H9 (cell line): ENCODE results near the gene MGAT5. TPM values are rescaled to one million over a fixed set of nuclear protein-coding genes. Genes with fewer than 3 reads are reported as not detected.

Experiments used
- DNase-seq: peaks from one replicate; pipeline ENCODE4 v3.0.0-alpha.2; 2017
- H2AFZ ChIP-seq: one replicate; pipeline ENCODE4 v1.6.1; 2013; ENCODE audit warnings: mild to moderate bottlenecking, low read length, control low read depth, moderate library complexity
- H2AK5ac ChIP-seq: 2 replicates; pipeline ENCODE4 v1.6.1; 2013; ENCODE audit warnings: low read length, control low read depth, mixed read lengths; ENCODE audit not compliant: insufficient read length
- H2BK120ac ChIP-seq: one replicate; pipeline ENCODE4 v1.6.1; 2013; ENCODE audit warnings: low read depth, mild to moderate bottlenecking, low read length, control low read depth, inconsistent platforms; ENCODE audit not compliant: poor library complexity, severe bottlenecking
- H2BK12ac ChIP-seq: 2 replicates; pipeline ENCODE4 v1.6.1; 2013; ENCODE audit warnings: low read length, control low read depth, mixed read lengths, low read depth; ENCODE audit not compliant: insufficient read length
- H2BK15ac ChIP-seq: 2 replicates; pipeline ENCODE4 v1.6.1; 2013; ENCODE audit warnings: low read depth, low read length, control low read depth
- H2BK20ac ChIP-seq: one replicate; pipeline ENCODE4 v1.6.1; 2013; ENCODE audit warnings: low read depth, mild to moderate bottlenecking, low read length, control low read depth, inconsistent platforms; ENCODE audit not compliant: poor library complexity, severe bottlenecking
- H2BK5ac ChIP-seq: 2 replicates; pipeline ENCODE4 v1.6.1; 2013; ENCODE audit warnings: low read length, control low read depth, mixed read lengths; ENCODE audit not compliant: insufficient read length
- H3K14ac ChIP-seq: 2 replicates; pipeline ENCODE4 v1.6.1; 2013; ENCODE audit warnings: low read length, control low read depth; ENCODE audit not compliant: insufficient read depth
- H3K18ac ChIP-seq: 2 replicates; pipeline ENCODE4 v1.6.1; 2013; ENCODE audit warnings: low read depth, mild to moderate bottlenecking, mixed read lengths, low read length, control low read depth; ENCODE audit not compliant: insufficient read length
- H3K23ac ChIP-seq: 2 replicates; pipeline ENCODE4 v1.6.1; 2013; ENCODE audit warnings: low read length, control low read depth, mixed read lengths, low read depth; ENCODE audit not compliant: insufficient read length
- H3K23me2 ChIP-seq: 2 replicates; pipeline ENCODE4 v1.6.1; 2013; ENCODE audit warnings: low read depth, mild to moderate bottlenecking, mixed read lengths, low read length, control low read depth; ENCODE audit not compliant: insufficient read length, poor library complexity, severe bottlenecking
- H3K27ac ChIP-seq: 2 replicates; pipeline ENCODE4 v1.5.1; 2013; ENCODE audit warnings: low read length, control low read depth, mixed read lengths, low read depth; ENCODE audit not compliant: insufficient read length
- H3K27me3 ChIP-seq: 2 replicates; pipeline ENCODE4 v1.6.1; 2013; ENCODE audit warnings: low read length, control low read depth, inconsistent platforms; ENCODE audit not compliant: insufficient read depth
- H3K4ac ChIP-seq: 2 replicates; pipeline ENCODE4 v1.6.1; 2013; ENCODE audit warnings: low read depth, mild to moderate bottlenecking, control low read depth, inconsistent platforms, low read length, moderate library complexity
- H3K4me1 ChIP-seq: 2 replicates; pipeline ENCODE4 v1.6.1; 2013; ENCODE audit warnings: low read length, control low read depth, inconsistent platforms; ENCODE audit not compliant: insufficient read depth
- H3K4me2 ChIP-seq: 2 replicates; pipeline ENCODE4 v1.6.1; 2013; ENCODE audit warnings: low read length, control low read depth, mixed read lengths; ENCODE audit not compliant: insufficient read length, insufficient read depth
- H3K56ac ChIP-seq: 2 replicates; pipeline ENCODE4 v1.6.1; 2013; ENCODE audit warnings: low read depth, mild to moderate bottlenecking, mixed read lengths, low read length, control low read depth; ENCODE audit not compliant: insufficient read length
- H3K79me1 ChIP-seq: 2 replicates; pipeline ENCODE4 v1.6.1; 2013; ENCODE audit warnings: low read depth, mild to moderate bottlenecking, moderate library complexity, low read length, control low read depth, inconsistent platforms; ENCODE audit not compliant: insufficient read depth, poor library complexity, severe bottlenecking
- H3K79me2 ChIP-seq: 2 replicates; pipeline ENCODE4 v1.6.1; 2013; ENCODE audit warnings: low read length, control low read depth, inconsistent platforms; ENCODE audit not compliant: insufficient read depth
- H3K9ac ChIP-seq: 2 replicates; pipeline ENCODE4 v1.6.1; 2013; ENCODE audit warnings: low read length, control low read depth, mixed read lengths; ENCODE audit not compliant: insufficient read length; ENCODE audit errors: extremely low read depth
- H3K9me3 ChIP-seq: one replicate; pipeline ENCODE4 v1.6.1; 2013; ENCODE audit warnings: low read depth, low read length, inconsistent platforms; ENCODE audit not compliant: control insufficient read depth
- H3T11ph ChIP-seq: one replicate; pipeline ENCODE4 v1.6.1; 2013; ENCODE audit warnings: mild to moderate bottlenecking, low read length, control low read depth, inconsistent platforms
- H4K20me1 ChIP-seq: one replicate; pipeline ENCODE4 v1.6.1; 2013; ENCODE audit not compliant: control insufficient read depth, insufficient read length, insufficient read depth
- H4K5ac ChIP-seq: 2 replicates; pipeline ENCODE4 v1.6.1; 2013; ENCODE audit warnings: low read depth, mild to moderate bottlenecking, mixed read lengths, low read length, control low read depth; ENCODE audit not compliant: insufficient read length
- H4K8ac ChIP-seq: replicated peaks from 2 replicates; pipeline ENCODE4 v1.6.1; 2013; ENCODE audit warnings: low read length, control low read depth, mixed read lengths, low read depth; ENCODE audit not compliant: insufficient read length
- H4K91ac ChIP-seq: 2 replicates; pipeline ENCODE4 v1.6.1; 2013; ENCODE audit warnings: low read depth, mild to moderate bottlenecking, moderate library complexity, mixed read lengths, low read length, control low read depth; ENCODE audit not compliant: insufficient read length
- H3K27ac Mint-ChIP-seq, 3 experiments: 2 replicates in 2 of 3; 3 replicates in 1 of 3; pipeline ENCODE4 v1.8.0; 2020 to 2021; ENCODE audit warnings: mixed read lengths in 3 of 3, mild to moderate bottlenecking in 1 of 3, moderate library complexity in 1 of 3
- H3K27me3 Mint-ChIP-seq: 2 replicates; pipeline ENCODE4 v1.8.0; 2021; ENCODE audit warnings: low read depth, mild to moderate bottlenecking, moderate library complexity, mixed read lengths
- H3K36me3 Mint-ChIP-seq, 3 experiments: 2 replicates in 2 of 3; 3 replicates in 1 of 3; pipeline ENCODE4 v1.8.0; 2020 to 2021; ENCODE audit warnings: low read depth in 3 of 3, mixed read lengths in 3 of 3; ENCODE audit not compliant: insufficient read depth in 1 of 3
- H3K4me1 Mint-ChIP-seq, 2 experiments: 2 replicates each; pipeline ENCODE4 v1.8.0; 2020; ENCODE audit warnings: mixed read lengths in 2 of 2
- H3K4me3 Mint-ChIP-seq, 2 experiments: 2 replicates in 1 of 2; 3 replicates in 1 of 2; pipeline ENCODE4 v1.8.0; 2020 to 2021; ENCODE audit warnings: mild to moderate bottlenecking in 2 of 2, mixed read lengths in 2 of 2, moderate library complexity in 1 of 2
- H3K9me3 Mint-ChIP-seq, 2 experiments: 2 replicates in 1 of 2; 3 replicates in 1 of 2; pipeline ENCODE4 v1.8.0; 2020; ENCODE audit warnings: mild to moderate bottlenecking in 2 of 2, mixed read lengths in 2 of 2, moderate library complexity in 1 of 2
- CTCF ChIP-seq: fragments of 200-600 bp; sonication (generic); conservative IDR thresholded peaks from 3 replicates; pipeline ENCODE4 v1.8.0; 2021; ENCODE audit warnings: antibody characterized with exemption, mild to moderate bottlenecking
- WGBS: extraction: QIAGEN DNeasy Blood & Tissue Kit; methylation state at CpG from one replicate; pipeline ENCODE4 v1.1.7; 2013; ENCODE audit warnings: missing lambda C conversion rate, low lambda C conversion rate, mixed read lengths; ENCODE audit not compliant: insufficient read length; ENCODE audit errors: extremely low coverage; 5-methylcytosine and 5-hydroxymethylcytosine counted together
- total RNA-seq: library from RNA; stranded (reverse); gene quantifications from 2 replicates; pipeline ENCODE4 v1.2.1, GENCODE V29; 2021

MGAT5 gene
- total RNA-seq, 1 experiment from 2014 or later = 25.7 TPM

DNA sequence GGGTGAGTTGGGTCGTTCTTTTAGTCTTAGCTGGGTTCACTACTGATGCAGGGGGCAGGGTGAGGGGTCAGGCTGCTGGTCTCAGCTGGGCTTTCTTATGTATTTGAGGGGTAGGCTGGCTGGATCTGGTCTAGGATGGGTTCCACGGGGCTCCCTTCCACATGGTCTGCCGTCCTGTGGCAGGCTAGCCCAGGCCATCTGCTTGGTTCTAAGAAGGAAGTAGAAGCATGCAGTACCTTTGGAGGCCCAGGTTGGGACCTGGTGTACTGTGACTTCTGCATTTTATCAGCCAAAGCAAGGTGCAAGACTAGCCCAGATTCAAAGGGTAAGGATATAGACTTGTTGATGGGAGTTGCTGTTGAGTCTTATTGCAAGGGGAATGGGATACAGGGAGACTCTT is 35.5 kb upstream of the MGAT5 start:
- H4K91ac ChIP-seq = no peak overlapping the region
- no peak overlapping the region for H2BK15ac ChIP-seq
- H2BK120ac ChIP-seq = no peak overlapping the region
- peaks cover 5% of the 10 kb centered on the region; the same call in 1 of the 2 replicates for H3K79me2 ChIP-seq
- H3K9me3 ChIP-seq = no peaks in the 10 kb centered on the region
- Mint-ChIP-seq H3K36me3 (peaks cover 3 to 10% (median 8%) of the 10 kb centered on the region in 3 experiments; a peak in 4 of 7 replicates), H3K27ac (no peak overlapping the region), H3K4me3 (no peak overlapping the region), H3K9me3 (peaks cover 4 to 5% of the 10 kb centered on the region in 2 experiments; a peak in 3 of 5 replicates), H3K4me1 (peaks cover 34 to 39% of the 10 kb centered on the region in 2 experiments), H3K27me3 (no peaks in the 10 kb centered on the region)
- no peak overlapping the region for H3T11ph ChIP-seq
- WGBS = no CpG with 5 or more reads among the region's 3 CpGs
- no peak overlapping the region for H2AFZ ChIP-seq
- H3K9ac ChIP-seq = no peak overlapping the region
- no peak overlapping the region for H2BK12ac ChIP-seq
- no peak overlapping the region for H3K56ac ChIP-seq
- H3K4me1 ChIP-seq = peaks cover 11% of the 10 kb centered on the region; the same call in 1 of the 2 replicates
- H3K79me1 ChIP-seq = peaks cover 5% of the 10 kb centered on the region
- H2BK20ac ChIP-seq = no peak overlapping the region
- H3K23ac ChIP-seq = no peak overlapping the region
- H4K8ac ChIP-seq = no peak overlapping the region
- no peak overlapping the region for H3K27ac ChIP-seq
- no peak overlapping the region for H3K18ac ChIP-seq
- no peak for DNase-seq
- no peak overlapping the region for H2AK5ac ChIP-seq
- H3K23me2 ChIP-seq = no peaks in the 10 kb centered on the region
- H4K20me1 ChIP-seq = no peaks in the 10 kb centered on the region
- no peaks in the 10 kb centered on the region for H3K27me3 ChIP-seq
- no peak overlapping the region for H3K14ac ChIP-seq
- no peak overlapping the region for H3K4ac ChIP-seq
- no peak overlapping the region for H4K5ac ChIP-seq
- no peak overlapping the region for H3K4me2 ChIP-seq
- TF ChIP-seq CTCF = no peak
- no peak overlapping the region for H2BK5ac ChIP-seq
